OCI-M2 (cell line): ENCODE measurements around the gene C5AR1.
"Not testable (repeated sequence)": the region's sequence is repeated elsewhere in the genome, so short reads cannot be mapped to it uniquely, and the experiment has no call there.

ENCODE experiments used
- DNase-seq: peaks from one replicate; lab custom pipeline; 2025; ENCODE audit not compliant: unreplicated experiment; lab: John Stamatoyannopoulos, UW

Gene C5AR1

DNA sequence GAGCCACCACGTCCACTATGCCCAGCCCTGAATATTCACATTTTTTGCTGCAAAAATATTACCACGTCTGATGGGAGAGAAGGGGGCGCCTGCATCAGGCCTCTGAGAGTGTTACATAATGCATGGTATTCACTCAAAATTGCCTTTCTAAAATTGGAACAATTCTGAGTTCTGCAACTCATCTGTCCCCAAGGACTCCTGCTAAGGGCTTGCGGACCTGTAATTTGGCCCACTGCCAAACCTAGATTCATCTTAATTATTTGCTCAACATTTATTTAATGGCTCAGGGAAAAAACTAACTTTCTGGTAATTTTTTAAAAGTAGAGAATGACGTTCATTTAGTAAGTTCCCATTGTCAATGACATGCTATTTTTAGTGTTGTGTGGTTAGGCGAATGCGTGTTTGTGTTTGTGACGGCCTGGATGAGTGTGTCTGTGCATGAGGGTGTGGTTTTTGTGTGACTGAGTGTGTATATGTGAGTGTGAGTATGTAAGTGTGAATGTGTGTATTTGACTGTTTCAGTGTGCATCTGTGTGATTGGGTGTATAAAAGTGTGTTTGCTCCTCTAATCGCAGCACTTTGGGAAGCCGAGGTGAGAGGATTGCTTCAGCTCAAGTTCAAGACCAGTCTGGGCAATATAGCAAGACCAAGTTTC lies 26.1 kb upstream of the C5AR1 start:
- no peak for DNase-seq

GRCh38 chr19:47284324-47284899 lies 25.2 kb upstream of the C5AR1 start:
- peak; percentile 55 for DNase-seq

GRCh38 chr19:47296036-47296435 lies 13.6 kb upstream of the C5AR1 start:
- DNase-seq: peak; percentile 36

- not testable (repeated sequence) for DNase-seq
Observed at GRCh38 chr19:47300867-47301266, 8.8 kb upstream of the C5AR1 start.

GRCh38 chr19:47302249-47302648 lies 7.4 kb upstream of the C5AR1 start:
- DNase-seq: no peak

- no peak for DNase-seq
Observed at GRCh38 chr19:47303966-47304365, 5.7 kb upstream of the C5AR1 start.

DNA sequence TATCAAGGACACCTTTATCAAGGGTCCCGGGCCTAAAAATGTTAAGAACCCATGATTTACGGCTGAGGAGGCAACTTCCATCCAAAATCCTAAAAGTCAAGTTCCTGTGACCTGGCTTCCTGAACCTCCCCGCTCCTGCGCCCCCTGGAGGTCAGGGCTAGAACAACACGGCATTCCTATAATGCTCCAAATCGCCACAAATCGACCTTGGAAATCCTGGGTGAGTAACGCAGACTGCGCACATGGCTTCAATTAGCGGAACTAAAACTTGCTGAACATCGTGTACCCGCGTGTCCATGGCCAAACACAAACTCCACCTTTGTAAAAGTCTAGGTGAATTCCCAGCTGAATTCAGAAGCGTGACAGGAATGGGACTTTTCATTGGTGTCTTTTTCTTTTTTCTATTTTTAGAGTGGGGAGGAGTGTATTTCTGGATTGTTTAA lies 4.3 kb upstream of the C5AR1 start:
- no peak for DNase-seq

GRCh38 chr19:47306303-47306702 lies 3.4 kb upstream of the C5AR1 start:
- DNase-seq: no peak

DNA sequence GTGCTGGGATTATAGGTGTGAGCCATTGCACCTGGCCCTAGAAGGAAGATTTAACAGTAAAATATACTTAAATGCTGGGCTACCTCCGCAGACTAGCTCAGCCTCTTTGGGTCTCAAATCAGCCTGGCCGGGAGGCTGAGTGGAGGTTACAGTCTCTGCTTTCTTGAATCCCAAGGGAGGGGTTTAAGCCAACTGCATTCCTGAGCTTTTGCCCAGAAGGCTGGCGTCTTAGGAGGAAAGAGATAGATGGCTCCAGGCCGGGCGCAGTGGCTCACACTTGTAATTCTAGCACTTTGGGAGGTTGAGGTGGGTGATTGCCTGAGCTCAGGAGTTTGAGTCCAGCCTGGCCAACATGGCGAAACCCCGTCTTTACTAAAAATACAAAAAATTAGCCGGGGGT lies 623 bp upstream of the C5AR1 start:
- DNase-seq: no peak

DNA sequence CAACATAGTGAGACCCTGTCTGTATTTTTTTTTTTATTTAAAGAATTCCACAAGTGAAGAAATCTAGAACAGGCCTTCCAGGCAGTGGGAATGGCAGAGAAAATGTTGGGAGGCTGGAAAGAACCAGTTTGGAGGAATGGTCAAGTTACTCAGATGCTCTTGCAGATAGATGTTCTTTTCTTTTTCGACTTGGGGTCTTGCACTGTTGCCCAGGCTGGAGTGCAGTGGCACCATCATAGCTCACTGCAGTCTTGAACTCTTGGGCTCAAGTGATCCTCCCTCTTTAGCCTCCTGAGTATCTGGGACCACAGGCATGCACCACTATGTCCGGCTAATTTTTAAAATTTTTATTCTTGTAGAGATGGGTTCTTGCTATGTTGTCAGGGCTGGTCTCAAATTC lies 662 bp downstream of the C5AR1 start:
- DNase-seq: no peak

GRCh38 chr19:47310819-47311218 lies 1.2 kb downstream of the C5AR1 start:
- no peak for DNase-seq

DNA sequence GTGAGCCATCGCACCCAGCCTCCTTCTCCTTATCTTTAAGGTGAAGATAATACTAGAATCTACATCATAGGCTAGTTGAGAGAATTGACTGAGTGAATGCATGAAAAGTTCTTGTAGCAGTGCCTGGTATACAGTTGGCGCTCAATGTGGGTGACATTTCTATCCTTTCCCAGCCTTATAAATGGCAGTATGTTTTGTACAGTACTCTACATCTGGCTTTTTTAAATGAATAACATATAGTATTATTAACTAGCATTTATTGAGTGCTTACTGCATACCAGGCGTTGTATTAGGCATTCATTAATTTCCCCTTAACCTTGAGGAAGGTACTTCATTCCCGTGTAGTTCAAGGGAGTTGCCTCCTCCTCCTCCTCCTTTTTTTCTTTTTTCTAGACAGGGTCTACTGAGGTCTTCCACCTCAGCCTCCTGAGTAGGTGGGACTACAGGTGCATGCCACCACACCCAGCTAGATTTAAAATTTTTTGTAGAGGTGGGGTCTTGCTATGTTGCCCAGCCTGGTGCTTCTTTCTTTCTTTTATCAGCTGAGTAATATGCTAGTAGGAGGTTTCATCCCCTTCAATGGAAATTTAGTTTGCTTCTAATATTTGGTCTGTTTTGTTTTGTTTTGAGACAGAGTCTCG lies 2.8 kb downstream of the C5AR1 start:
- no peak for DNase-seq

DNA sequence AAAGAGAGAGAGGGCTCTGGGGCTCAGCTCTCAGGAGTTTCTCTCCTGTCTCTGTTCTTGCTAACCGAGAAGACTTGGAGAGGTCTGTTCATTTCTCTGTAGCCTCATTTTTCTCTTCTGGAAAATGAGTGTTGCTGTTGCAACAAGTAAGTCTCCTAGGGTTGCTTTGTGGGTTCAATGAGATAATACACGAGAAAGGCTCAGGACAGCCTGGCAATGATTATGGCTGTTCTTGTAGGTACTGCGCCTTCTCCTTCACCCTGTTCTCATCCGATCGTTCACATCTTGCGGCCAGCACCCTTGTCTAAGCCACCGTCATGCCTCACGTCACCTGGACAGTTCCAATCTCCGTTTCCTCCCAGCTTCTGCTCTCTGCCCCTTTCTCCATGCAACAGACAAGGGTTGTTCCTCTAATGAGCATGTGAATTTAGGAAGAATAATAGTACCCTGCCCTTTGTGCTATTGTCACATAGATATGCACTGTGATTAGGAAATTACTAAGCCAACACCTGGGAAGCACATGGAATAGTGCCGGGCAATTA lies 4.2 kb downstream of the C5AR1 start:
- no peak for DNase-seq

DNA sequence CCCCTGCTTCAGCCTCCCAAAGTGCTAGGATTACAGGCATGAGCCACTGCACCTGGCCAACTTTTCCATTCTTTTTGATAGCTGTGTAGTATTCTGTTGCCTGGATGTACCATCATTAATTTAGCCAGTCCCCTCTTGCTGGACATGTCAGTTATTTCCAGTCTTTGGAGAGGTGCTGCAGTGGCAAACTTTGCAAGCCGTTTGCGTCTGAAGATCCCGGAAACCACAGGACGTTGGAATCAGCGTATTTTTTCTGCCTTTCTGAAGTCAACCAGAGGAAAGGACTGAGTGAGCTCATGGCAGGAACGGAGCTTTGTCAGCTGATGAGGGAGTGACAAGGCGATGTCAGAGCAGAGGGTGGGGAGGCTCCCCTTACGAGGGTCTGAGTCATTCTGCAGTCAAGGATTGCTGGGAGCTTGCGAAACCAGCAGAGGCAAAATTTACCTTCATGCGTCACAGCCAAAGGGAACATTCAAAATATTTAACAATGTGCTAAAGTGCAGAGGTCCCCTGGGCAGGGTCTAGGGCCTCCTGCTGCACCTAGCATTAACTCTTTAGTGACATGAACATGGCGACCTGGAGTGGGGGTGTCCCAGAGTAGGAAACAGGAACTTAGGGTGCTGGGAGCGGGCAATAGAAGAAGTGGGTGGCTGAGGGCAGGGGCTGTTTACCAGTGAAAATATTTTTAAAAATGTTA lies 5.6 kb downstream of the C5AR1 start:
- no peak for DNase-seq

GRCh38 chr19:47316513-47316912 lies 6.9 kb downstream of the C5AR1 start:
- DNase-seq: no peak

GRCh38 chr19:47319923-47320871 lies 10.5 kb downstream of the C5AR1 start:
- DNase-seq: no peak

- no peak for DNase-seq
Observed at GRCh38 chr19:47321630-47322029, 12.0 kb downstream of the C5AR1 start.

- no peak for DNase-seq
Observed at GRCh38 chr19:47322058-47322457, 12.4 kb downstream of the C5AR1 start.

DNA sequence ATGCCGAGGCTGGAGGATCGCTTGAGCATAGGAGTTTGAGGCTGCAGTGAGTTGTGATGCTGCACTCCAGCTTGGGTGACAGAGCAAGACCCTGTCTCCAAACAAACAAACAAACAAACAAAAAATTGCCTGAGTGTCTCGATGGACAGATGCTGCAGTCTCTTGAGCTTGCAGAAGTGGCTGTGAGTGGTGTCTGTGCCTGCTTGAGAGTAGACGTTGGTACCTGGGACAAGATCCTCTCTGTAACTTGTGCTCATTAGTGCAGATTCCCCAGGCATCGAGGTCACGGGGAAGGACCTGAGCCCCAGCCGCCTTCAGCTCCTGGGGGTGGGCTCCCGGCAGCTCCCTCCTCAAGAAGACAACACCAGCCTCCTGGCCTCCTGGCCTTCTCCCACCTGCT lies 13.7 kb downstream of the C5AR1 start:
- no peak for DNase-seq

DNA sequence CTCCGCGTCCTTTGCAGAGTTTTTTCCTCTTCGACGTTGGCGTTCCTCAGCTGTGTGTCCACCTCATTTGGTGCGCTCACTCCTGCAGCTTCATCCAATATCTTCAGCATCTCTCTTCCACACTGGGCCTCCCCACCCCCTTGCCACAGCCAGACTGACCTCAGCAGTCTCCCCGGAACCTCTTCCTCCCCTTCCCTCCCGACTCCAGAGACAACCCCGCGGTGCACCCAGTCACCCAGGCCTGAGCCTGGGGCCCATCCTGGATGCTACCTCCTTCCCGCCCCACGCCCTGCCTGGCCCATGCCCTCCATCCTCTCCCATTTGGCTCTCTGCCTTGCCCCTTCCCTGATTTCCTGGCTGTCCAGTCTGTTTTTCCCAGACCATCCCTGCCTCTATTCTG lies 14.2 kb downstream of the C5AR1 start:
- no peak for DNase-seq

DNA sequence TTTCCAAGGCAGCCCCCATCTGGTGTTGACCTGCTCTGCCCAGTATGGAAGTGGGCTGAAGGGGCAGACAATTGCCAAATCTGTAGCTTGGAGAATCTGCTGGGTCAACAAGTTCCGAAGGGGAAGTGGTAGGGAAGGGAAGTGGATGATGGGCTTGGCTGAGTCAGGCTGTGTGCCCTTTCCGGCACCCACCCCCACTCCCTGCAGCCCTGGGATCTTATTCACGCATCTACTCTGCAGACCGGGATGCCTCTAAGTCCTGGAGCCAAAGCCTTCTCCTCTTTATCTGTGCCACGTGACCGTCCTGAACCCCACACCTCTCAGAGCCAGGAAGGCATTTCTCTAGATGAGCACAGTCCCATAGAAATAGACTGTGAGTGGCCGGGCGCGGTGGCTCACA lies 14.8 kb downstream of the C5AR1 start:
- no peak for DNase-seq
